ENCODE results near the gene KDM8.

KDM8 gene

GRCh38 chr16:27216297-27216885, 13.1 kb downstream of the KDM8 start:
- no peak for DNase-seq

GRCh38 chr16:27217256-27217655, 13.9 kb downstream of the KDM8 start:
- peak; percentile 77 for DNase-seq

- no peak for DNase-seq
Observed at GRCh38 chr16:27218756-27219155, 15.4 kb downstream of the KDM8 start.

GRCh38 chr16:27219161-27219560, 15.8 kb downstream of the KDM8 start:
- no peak for DNase-seq

- no peak for DNase-seq
Observed at GRCh38 chr16:27220120-27220519, 16.8 kb downstream of the KDM8 start.

- no peak for DNase-seq
Observed at GRCh38 chr16:27220527-27220926, 17.2 kb downstream of the KDM8 start.

- DNase-seq: no peak
Observed at GRCh38 chr16:27220991-27221390, 17.7 kb downstream of the KDM8 start.

- DNase-seq: no peak
Observed at GRCh38 chr16:27221576-27222248, 18.4 kb downstream of the KDM8 start.

GRCh38 chr16:27222249-27223225, 19.2 kb downstream of the KDM8 start:
- peak; percentile 74 for DNase-seq

GRCh38 chr16:27223226-27223610, 19.9 kb downstream of the KDM8 start:
- DNase-seq: no peak

GRCh38 chr16:27223701-27224100, 20.4 kb downstream of the KDM8 start:
- no peak for DNase-seq

- DNase-seq: no peak
Observed at GRCh38 chr16:27224271-27224737, 21.0 kb downstream of the KDM8 start.

- DNase-seq: no peak
Observed at GRCh38 chr16:27224741-27225300, 21.5 kb downstream of the KDM8 start.

GRCh38 chr16:27225536-27226360, 22.4 kb downstream of the KDM8 start:
- DNase-seq: no peak

GRCh38 chr16:27226476-27226875, 23.1 kb downstream of the KDM8 start:
- DNase-seq: no peak

GRCh38 chr16:27226976-27227705, 23.8 kb downstream of the KDM8 start:
- DNase-seq: no peak

- DNase-seq: no peak
Observed at GRCh38 chr16:27228045-27228444, 24.7 kb downstream of the KDM8 start.

GRCh38 chr16:27228621-27229501, 25.5 kb downstream of the KDM8 start:
- no peak for DNase-seq

- no peak for DNase-seq
Observed at GRCh38 chr16:27229891-27230470, 26.7 kb downstream of the KDM8 start.

GRCh38 chr16:27230562-27231001, 27.3 kb downstream of the KDM8 start:
- DNase-seq: no peak

All from fibroblast of skin of scalp (primary cell).